Measurements from ENCODE around the gene MYRFL.

- no peak for TF ChIP-seq CTCF (IDR thresholded peaks at IDR 0.05)
- no peak for TF ChIP-seq POLR2A (IDR thresholded peaks at IDR 0.05)
Observed at GRCh38 chr12:69984241-69984640, 159.2 kb downstream of the MYRFL start.

Measured in vagina (tissue), 2 donors.